DND-41 (cell line): ENCODE results near the gene CDCP1.

Source experiments
- ATAC-seq: fragments of 200-7000 bp; cut with Tn5 transposase; 3 replicates; pipeline ENCODE4 v1.9.1; 2021; ENCODE audit warnings: low read depth; ENCODE audit not compliant: insufficient read depth
- DNase-seq: peaks from one replicate; pipeline ENCODE4 v3.0.0-alpha.2; 2020
- H2AFZ ChIP-seq: 2 replicates; pipeline ENCODE4 v1.6.0; 2012; ENCODE audit warnings: low read depth, low read length
- H3K27ac ChIP-seq: 2 replicates; pipeline ENCODE4 v1.5.1; 2012; ENCODE audit warnings: low read length, inconsistent platforms
- H3K27me3 ChIP-seq: fragments of 200-600 bp; sonication (generic); 2 replicates; pipeline ENCODE4 v1.6.0; 2012; ENCODE audit warnings: low read length, mild to moderate bottlenecking, inconsistent platforms; ENCODE audit not compliant: insufficient read depth, poor library complexity
- H3K36me3 ChIP-seq: 2 replicates; pipeline ENCODE4 v1.5.1; 2012; ENCODE audit warnings: low read length, inconsistent platforms; ENCODE audit not compliant: insufficient read depth
- H3K4me1 ChIP-seq: 2 replicates; pipeline ENCODE4 v1.5.1; 2012; ENCODE audit warnings: mild to moderate bottlenecking, low read length; ENCODE audit not compliant: insufficient read depth
- H3K4me2 ChIP-seq: 2 replicates; pipeline ENCODE4 v1.6.0; 2012; ENCODE audit warnings: mild to moderate bottlenecking, moderate library complexity, low read length, inconsistent platforms; ENCODE audit not compliant: insufficient read depth
- H3K4me3 ChIP-seq, 2 experiments: fragments of 200-600 bp in 1 of 2; shearing (Covaris generic) in 1 of 2; 2 replicates each; pipeline ENCODE4 v1.5.1; 2012 to 2016; ENCODE audit warnings: inconsistent platforms in 2 of 2, low read length in 2 of 2, mild to moderate bottlenecking in 2 of 2, low read depth in 1 of 2, moderate library complexity in 1 of 2
- H3K79me2 ChIP-seq: 2 replicates; pipeline ENCODE4 v1.6.0; 2012; ENCODE audit warnings: low read length, inconsistent platforms; ENCODE audit not compliant: insufficient read depth
- H3K9ac ChIP-seq: 2 replicates; pipeline ENCODE4 v1.6.0; 2012; ENCODE audit warnings: low read depth, mild to moderate bottlenecking, inconsistent platforms, low read length, moderate library complexity
- H3K9me3 ChIP-seq: 2 replicates; pipeline ENCODE4 v1.5.1; 2012; ENCODE audit warnings: low read length, moderate library complexity, mild to moderate bottlenecking, inconsistent platforms; ENCODE audit not compliant: insufficient read depth, severe bottlenecking
- H4K20me1 ChIP-seq: 2 replicates; pipeline ENCODE4 v1.6.0; 2012; ENCODE audit warnings: low read length; ENCODE audit not compliant: insufficient read depth
- EZH2 ChIP-seq: IDR thresholded peaks from 3 replicates; pipeline ENCODE4 v1.6.1; 2012; ENCODE audit warnings: borderline replicate concordance, low read depth, mild to moderate bottlenecking, moderate library complexity, low read length, inconsistent platforms; ENCODE audit not compliant: severe bottlenecking
- TF ChIP-seq, protein P1 (sequence below): IDR thresholded peaks from 2 replicates; pipeline ENCODE4 v1.5.1; 2012; ENCODE audit warnings: borderline replicate concordance, low read length, moderate library complexity, mild to moderate bottlenecking; ENCODE audit not compliant: poor library complexity, severe bottlenecking; ENCODE audit errors: extremely low read depth

The CDCP1 gene

DNA sequence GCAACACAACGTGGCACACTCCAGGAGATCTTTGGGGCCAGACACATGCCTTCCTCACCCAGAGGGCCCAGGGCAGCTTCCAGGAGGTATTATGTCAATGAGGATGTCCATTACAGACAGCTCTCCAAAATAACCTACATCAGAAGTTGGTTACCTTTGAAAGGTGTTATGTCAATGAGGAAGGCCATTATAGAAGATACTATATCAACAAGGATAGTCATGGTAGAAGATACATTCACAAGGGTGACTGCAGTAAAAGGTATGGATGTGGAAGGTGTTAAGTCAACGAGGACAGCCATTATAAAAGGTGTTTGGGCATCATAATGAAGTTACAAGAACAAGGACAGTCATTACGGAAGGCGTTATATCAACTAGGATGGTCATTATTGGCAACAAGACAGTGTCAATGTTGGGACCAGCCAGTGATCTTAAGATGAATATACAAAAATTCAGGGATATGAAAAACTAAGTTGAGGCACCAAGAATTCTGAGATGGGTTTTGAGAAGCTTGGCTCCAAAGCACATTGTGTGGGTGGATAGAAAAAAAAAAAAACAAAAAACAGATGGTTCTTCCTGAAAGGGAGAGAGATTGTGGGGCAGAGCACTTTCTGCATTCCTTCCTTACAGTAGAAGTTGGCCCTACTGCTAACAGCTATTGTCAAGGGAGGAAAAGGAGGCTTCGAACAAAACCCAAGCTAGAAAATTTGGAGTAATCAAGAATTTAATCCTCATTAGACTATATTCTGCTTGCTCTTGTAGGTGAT is 11.2 kb downstream of the CDCP1 start:
- H3K9me3 ChIP-seq = no peaks in the 10 kb centered on the region
- H3K4me1 ChIP-seq = no peaks in the 10 kb centered on the region
- ATAC-seq (no peak), DNase-seq (no peak)
- no peak for TF ChIP-seq EZH2
- TF ChIP-seq, protein P1, sequence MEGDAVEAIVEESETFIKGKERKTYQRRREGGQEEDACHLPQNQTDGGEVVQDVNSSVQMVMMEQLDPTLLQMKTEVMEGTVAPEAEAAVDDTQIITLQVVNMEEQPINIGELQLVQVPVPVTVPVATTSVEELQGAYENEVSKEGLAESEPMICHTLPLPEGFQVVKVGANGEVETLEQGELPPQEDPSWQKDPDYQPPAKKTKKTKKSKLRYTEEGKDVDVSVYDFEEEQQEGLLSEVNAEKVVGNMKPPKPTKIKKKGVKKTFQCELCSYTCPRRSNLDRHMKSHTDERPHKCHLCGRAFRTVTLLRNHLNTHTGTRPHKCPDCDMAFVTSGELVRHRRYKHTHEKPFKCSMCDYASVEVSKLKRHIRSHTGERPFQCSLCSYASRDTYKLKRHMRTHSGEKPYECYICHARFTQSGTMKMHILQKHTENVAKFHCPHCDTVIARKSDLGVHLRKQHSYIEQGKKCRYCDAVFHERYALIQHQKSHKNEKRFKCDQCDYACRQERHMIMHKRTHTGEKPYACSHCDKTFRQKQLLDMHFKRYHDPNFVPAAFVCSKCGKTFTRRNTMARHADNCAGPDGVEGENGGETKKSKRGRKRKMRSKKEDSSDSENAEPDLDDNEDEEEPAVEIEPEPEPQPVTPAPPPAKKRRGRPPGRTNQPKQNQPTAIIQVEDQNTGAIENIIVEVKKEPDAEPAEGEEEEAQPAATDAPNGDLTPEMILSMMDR = no peak
- H3K36me3 ChIP-seq = no peaks in the 10 kb centered on the region
- H3K27me3 ChIP-seq = no peaks in the 10 kb centered on the region
- no peak overlapping the region for H3K27ac ChIP-seq
- no peak overlapping the region for H3K4me2 ChIP-seq
- no peak overlapping the region for H3K9ac ChIP-seq
- no peaks in the 10 kb centered on the region for H3K79me2 ChIP-seq
- no peak overlapping the region for H3K4me3 ChIP-seq
- H2AFZ ChIP-seq = no peak overlapping the region
- H4K20me1 ChIP-seq = no peaks in the 10 kb centered on the region

DNA sequence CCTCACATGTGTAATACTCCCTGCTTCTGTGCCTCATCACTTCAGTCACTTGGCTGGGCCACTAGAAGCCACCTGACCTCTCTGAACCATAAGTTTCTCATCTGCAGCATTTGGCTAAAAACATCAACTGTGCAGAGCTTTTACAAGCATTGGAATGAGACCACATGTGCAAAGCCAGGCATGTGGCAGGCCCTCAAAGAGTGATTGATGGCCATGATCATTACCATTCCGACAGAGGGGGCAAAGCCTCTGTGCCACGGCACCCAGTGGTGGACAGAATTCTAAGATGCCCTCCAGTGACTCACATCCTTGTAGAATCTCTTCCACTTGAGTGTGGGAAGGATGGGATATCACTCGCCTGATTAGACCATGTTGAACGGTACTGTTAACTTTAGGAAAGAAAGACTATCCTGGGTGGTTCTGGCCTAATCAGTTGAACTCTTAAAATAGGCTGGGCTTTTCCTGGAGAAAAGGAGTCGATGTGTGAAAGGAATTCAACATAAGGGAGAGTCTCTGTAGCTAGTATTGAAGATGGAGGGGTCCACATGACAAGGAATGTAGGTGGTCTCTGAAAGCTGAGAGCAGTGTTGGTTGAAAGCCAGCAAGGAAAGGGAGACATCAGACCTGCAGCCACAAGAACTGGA is 13.5 kb downstream of the CDCP1 start:
- Histone ChIP-seq H3K36me3 (no peaks in the 10 kb centered on the region), H3K79me2 (no peaks in the 10 kb centered on the region), H3K27me3 (no peaks in the 10 kb centered on the region), H2AFZ (no peak overlapping the region), H3K9ac (no peak overlapping the region), H3K4me3 (no peak overlapping the region), H3K9me3 (no peaks in the 10 kb centered on the region), H3K4me2 (no peak overlapping the region), H3K4me1 (no peaks in the 10 kb centered on the region), H4K20me1 (no peaks in the 10 kb centered on the region), H3K27ac (no peak overlapping the region)
- no peak for DNase-seq
- TF ChIP-seq EZH2 = no peak
- TF ChIP-seq, protein P1 = no peak
- ATAC-seq = no peak

DNA sequence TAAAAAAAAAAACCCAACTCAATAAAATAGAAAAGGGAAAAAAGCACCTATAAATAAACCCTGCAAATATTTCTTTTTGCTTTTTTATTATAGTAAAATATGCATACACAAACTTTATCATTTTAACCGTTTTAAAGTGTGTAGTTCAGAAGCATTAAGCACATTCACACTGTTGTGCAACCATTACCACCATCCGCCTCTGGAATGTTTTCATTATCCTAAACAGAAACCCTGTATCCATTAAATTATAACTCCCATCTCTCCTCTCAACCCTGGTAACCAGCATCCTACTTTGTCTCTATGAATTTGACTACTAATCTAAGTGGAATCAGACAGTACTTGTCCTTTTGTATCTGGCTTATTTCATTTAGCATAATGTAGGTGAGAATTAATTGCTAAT is 15.0 kb downstream of the CDCP1 start:
- Histone ChIP-seq H3K27me3 (no peaks in the 10 kb centered on the region), H3K9ac (no peak overlapping the region), H3K4me2 (no peak overlapping the region), H3K36me3 (no peaks in the 10 kb centered on the region), H3K4me3 (no peak overlapping the region), H3K4me1 (0 out of 2 replicates have a peak, but pooled peaks cover 2% of the 10 kb centered on the region), H3K79me2 (no peaks in the 10 kb centered on the region), H2AFZ (no peak overlapping the region), H4K20me1 (no peaks in the 10 kb centered on the region), H3K9me3 (no peaks in the 10 kb centered on the region), H3K27ac (no peak overlapping the region)
- TF ChIP-seq, protein P1 = no peak
- no peak for TF ChIP-seq EZH2
- DNase-seq (no peak), ATAC-seq (no peak)
